Mesodermal cell (in vitro differentiated cells): ENCODE data around the gene ZNF808.
"Not testable (repeated sequence)": the region's sequence is repeated elsewhere in the genome, so short reads cannot be mapped to it uniquely, and the experiment has no call there.

Experiments used
- H3K27ac ChIP-seq: 2 replicates; pipeline ENCODE4 v1.7.0; 2013; ENCODE audit warnings: mild to moderate bottlenecking, low read depth, low read length, moderate library complexity; ENCODE audit not compliant: severe bottlenecking
- H3K36me3 ChIP-seq: 2 replicates; pipeline ENCODE4 v1.7.1; 2013; ENCODE audit warnings: mild to moderate bottlenecking, low read length, moderate library complexity; ENCODE audit not compliant: control insufficient read depth, insufficient read depth
- H3K4me1 ChIP-seq: one replicate; pipeline ENCODE4 v1.7.1; 2013; ENCODE audit warnings: mild to moderate bottlenecking, low read length; ENCODE audit not compliant: insufficient read depth, control insufficient read depth, poor library complexity, severe bottlenecking
- H3K4me3 ChIP-seq: 2 replicates; pipeline ENCODE4 v1.7.0; 2013; ENCODE audit warnings: low read length, control low read depth, mild to moderate bottlenecking; ENCODE audit not compliant: insufficient read depth, poor library complexity, severe bottlenecking; ENCODE audit errors: extremely low read depth
- H3K9me3 ChIP-seq: 2 replicates; pipeline ENCODE4 v1.7.1; 2013; ENCODE audit warnings: mild to moderate bottlenecking, low read length, moderate library complexity; ENCODE audit not compliant: control insufficient read depth
- WGBS, 2 experiments: methylation state at CpG; one replicate each; pipeline ENCODE4 v1.1.5; 2013; ENCODE audit warnings: missing lambda C conversion rate in 2 of 2; ENCODE audit not compliant: insufficient coverage in 2 of 2; 5-methylcytosine and 5-hydroxymethylcytosine counted together

ZNF808 gene

DNA sequence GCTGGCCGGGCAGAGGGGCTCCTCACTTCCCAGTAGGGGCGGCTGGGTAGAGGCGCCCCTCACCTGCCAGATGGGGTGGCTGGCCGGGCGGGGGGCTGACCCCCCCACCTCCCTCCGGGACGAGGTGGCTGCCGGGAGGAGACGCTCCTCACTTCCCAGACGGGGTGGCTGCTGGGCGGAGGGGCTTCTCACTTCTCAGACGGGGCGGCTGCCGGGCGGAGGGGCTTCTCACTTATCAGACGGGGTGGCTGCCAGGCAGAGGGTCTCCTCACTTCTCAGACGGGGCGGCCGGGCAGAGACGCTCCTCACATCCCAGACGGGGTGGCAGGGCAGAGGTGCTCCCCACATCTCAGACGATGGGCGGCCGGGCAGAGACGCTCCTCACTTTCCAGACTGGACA lies 66.0 kb downstream of the ZNF808 start:
- WGBS, 2 experiments, result 100% methylated on average over 3 to 5 of the region's 25 CpGs
- Histone ChIP-seq H3K9me3 (peaks cover 10% of the 10 kb centered on the region), H3K36me3 (peaks cover 65% of the 10 kb centered on the region)
- not testable (repeated sequence) for H3K4me1 ChIP-seq, H3K27ac ChIP-seq, H3K4me3 ChIP-seq

DNA sequence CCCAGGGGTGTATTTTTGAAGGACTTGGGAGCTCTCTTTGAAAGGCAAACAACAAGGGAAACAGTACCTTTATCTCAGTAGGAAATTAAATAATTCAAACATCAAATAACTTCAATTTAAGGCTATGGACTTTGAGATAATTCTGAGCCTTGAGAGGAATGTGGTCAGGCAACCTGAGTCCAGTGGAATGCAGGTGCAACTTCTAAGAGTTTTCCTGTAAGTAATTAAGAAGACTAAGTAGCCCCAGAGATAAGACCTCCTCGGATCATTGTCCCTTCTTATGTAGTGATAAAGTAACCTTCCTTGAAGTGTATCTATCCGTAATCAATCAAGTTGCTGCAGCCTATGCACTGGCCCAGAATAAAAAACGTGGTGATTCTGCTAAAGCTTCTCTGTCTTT lies 71.8 kb downstream of the ZNF808 start:
- no peak overlapping the region for H3K27ac ChIP-seq
- WGBS, 2 experiments, result 94 to 95% methylated on average over 2 to 3 of the region's 3 CpGs
- H3K36me3 ChIP-seq, result peaks cover 39% of the 10 kb centered on the region
- peaks cover 7% of the 10 kb centered on the region for H3K4me1 ChIP-seq
- H3K9me3 ChIP-seq, result peaks cover 10% of the 10 kb centered on the region
- H3K4me3 ChIP-seq, result no peak overlapping the region

DNA sequence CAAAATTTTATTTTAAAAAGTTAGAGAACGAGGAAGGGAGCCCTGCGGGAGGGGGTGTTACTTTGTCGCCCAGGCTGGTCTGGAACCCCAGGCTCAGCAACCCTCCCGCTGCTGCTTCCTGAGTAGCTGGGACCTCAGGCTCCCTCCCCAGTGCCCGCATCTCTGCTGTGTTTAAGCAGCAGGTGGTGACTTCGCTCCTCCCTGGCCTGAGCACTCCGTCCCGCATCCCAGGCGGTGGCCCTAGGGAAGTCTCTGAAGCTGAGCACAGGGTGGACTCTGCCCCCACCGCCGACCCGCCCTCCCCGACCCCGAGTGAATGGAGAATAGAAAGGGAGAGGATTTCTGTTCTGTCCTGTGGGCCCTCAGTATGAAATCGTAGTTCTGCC lies 73.2 kb downstream of the ZNF808 start:
- WGBS, 2 experiments, result 13 to 15% methylated on average over 6 to 9 of the region's 15 CpGs
- H3K36me3 ChIP-seq, result peaks cover 40% of the 10 kb centered on the region
- H3K27ac ChIP-seq, result peak overlapping the region; percentile 72
- peaks cover 7% of the 10 kb centered on the region for H3K4me1 ChIP-seq
- peaks cover 6% of the 10 kb centered on the region for H3K9me3 ChIP-seq
- H3K4me3 ChIP-seq, result peak overlapping the region; percentile 68

DNA sequence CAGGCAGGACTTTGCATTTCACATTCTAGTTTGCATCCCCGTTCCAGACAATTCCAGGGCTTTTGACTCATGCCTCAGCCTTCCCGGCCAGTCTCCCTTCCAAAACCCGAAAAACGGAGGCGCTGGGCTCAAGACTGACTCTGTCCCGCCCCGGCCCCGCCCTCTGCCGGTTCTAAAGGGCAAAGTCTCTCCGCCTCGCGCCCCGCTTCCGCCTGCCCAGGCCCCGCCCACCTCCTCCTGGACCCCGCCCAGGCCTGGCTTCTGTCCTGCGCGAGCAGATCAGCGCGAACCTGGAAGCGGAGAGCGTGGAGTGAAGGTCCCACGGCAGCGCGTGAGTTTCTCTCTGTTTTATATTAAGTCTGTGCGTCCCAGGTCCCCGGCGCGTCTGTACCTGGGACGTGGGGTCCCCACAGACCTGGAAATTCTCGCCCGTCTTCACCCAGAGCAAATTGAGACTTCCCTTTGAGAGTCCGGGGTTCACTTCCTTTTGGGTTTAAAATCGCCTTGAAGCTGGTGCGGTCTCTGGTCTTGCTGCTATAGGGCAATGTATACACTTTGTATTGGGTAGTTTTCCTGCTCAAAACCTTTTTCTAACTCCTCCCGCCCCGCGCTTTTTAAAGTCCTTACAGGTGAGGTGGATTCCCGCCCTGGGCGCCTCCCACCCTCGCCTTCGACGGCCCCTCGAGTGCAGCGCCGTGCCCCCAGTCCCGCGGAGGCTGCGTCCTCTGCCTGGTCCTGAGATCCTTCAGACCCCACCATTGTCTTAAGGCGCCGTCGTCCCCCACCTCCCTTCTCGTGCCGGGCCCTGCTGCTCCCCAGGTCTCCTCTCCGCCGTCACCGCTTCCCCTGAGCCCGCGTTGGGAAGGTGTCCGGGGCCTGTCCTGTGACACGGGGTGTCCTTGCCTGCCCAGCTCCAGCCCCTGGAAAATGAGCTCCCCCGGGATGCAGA lies 73.8 kb downstream of the ZNF808 start:
- Histone ChIP-seq H3K9me3 (peaks cover 2% of the 10 kb centered on the region), H3K4me3 (peak overlapping the region; percentile 68), H3K4me1 (peaks cover 7% of the 10 kb centered on the region), H3K27ac (peak overlapping the region; percentile 72), H3K36me3 (peaks cover 36% of the 10 kb centered on the region)
- whole genome bisulfite sequencing, 2 experiments, result 1% methylated on average over 47 to 55 of the region's 62 CpGs

DNA sequence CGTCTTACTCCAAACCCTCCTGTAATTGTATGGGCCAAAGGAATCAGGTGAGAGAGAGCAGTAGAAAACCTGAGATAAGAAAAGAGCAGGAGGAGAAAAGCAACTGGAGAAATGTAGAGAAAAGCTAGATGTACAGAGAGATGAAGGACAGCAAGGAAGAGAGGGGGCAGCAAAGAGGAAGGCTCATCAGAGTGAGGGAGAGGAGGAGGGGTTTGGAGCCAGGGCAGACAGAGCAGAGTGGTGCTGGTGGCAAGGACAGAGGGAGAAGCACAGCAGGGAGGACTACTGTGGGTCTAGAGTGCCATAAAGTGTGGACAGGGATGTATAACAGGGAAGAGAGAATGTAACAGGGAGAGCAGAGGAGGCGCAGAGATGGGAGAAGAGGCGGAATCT lies 74.5 kb downstream of the ZNF808 start:
- not testable (repeated sequence) for H3K27ac ChIP-seq, H3K4me1 ChIP-seq, H3K9me3 ChIP-seq
- peaks cover 29% of the 10 kb centered on the region for H3K36me3 ChIP-seq
- peak overlapping the region; percentile 68 for H3K4me3 ChIP-seq
- WGBS, 2 experiments, result 61 to 67% methylated on average over 3 of the region's 3 CpGs

DNA sequence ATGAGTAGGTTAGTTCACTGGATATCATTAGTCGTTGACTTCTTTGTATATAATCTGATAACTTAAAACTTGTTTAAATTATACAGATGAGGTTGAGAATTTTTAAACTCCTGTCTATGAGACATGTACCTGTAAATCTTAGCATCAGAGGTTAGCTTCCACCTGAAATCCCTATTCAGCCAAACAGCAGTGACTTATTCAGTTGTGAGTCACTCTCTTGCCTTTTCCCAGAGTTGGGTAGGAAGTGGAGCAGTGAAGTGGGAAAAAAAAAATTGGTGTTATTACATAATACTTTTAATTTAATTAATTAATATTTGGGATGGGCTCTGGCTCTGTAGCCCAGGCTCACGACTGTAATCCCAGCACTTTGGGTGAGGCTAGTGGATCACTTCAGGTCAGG lies 75.5 kb downstream of the ZNF808 start:
- no peak overlapping the region for H3K27ac ChIP-seq
- WGBS, 2 experiments, result 100% methylated on average over 2 of the region's 2 CpGs; no CpG with 5 or more reads in 1 of the 2 experiments
- H3K36me3 ChIP-seq, result peaks cover 23% of the 10 kb centered on the region
- H3K4me1 ChIP-seq, result peaks cover 7% of the 10 kb centered on the region
- no peaks in the 10 kb centered on the region for H3K9me3 ChIP-seq
- no peak overlapping the region for H3K4me3 ChIP-seq

DNA sequence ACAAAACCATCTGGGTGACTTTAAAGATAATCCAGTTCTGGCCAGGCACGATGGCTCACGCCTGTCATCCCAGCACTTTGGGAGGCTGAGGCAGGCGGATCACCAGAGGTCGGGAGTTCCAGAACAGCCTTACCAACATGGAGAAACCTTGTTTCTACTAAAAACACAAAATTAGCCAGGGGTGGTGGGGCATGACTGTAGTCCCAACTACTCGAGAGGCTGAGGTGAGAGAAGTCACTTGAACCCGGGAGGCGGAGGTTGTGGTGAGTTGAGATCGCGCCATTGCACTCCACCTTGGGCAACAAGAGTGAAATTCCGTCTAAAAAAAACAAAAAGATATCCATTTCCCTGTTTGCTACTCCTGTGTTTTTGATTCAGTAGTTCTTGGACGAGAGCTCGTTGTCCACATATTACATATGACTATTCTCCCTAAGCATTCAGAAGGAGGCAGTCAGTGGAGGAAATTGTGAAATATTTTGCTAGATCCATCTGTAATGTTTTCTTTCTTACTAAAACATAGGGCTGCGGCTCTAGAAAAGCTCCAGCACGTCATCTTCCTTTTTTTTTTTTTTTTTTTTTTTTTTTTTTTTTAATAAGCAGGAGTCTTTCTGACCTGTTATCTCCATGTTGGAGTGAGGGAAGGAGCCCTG lies 76.2 kb downstream of the ZNF808 start:
- H3K27ac ChIP-seq, result no peak overlapping the region
- H3K4me3 ChIP-seq, result no peak overlapping the region
- WGBS, 2 experiments, result 91 to 98% methylated on average over 8 to 10 of the region's 14 CpGs
- peaks cover 20% of the 10 kb centered on the region for H3K36me3 ChIP-seq
- H3K9me3 ChIP-seq, result no peaks in the 10 kb centered on the region
- peaks cover 7% of the 10 kb centered on the region for H3K4me1 ChIP-seq
